Measurements from ENCODE around the gene TBKBP1.

TBKBP1 gene

DNA sequence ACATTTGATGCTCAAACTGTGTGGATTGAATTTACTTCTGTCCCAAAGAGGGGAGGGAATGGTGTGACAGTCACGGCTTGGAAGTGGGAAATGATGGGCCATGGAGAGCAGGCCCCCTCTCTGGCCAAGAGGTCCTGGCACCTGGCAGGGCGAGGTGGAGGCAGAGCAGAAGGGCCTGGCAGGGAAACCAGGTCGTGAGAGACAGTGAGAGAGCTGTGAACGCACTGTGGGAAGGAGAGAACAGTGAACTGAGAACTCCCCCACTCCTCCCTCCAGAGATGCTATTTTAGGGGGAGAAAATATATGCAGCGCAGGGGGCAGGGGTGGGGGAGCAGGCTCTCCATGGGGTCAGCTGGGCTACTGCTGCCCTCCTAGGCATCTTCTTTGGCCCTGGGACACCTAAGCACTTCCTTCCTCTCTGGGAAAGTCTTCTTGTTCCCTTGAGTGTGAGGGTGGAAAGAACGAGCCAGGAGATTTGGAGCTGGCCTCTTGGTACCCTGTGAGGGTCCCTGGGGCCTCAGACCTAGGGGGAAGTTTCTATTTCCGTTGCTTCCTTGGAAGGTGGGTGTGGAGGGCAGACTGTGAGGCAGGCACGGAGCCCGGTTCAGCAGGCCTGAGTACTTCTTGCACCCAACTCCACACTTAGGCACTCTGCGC is 21.8 kb downstream of the TBKBP1 start:
- DNase-seq (ENCODE audit: low read depth): no peak

DNA sequence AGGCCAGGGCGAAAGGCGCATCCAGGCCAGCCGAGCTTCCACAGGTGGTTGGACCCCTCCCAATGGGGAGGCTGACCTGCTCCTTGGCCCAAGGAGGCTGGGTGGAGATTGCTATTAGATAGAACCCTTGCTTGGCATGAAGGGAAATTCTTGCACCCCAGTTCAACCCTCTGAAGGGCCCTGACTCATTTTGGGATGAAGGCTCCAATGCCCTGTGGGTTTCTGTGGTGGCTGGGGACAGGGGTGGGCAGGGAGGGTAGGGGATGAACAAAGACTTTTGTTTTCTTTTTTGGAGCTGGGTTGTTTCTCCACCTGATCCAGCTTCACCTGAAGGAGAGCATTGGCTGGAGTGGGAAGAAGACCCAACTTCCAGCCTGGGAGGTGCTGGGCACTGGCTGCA is 22.4 kb downstream of the TBKBP1 start:
- no peak for DNase-seq (ENCODE audit: low read depth)

DNA sequence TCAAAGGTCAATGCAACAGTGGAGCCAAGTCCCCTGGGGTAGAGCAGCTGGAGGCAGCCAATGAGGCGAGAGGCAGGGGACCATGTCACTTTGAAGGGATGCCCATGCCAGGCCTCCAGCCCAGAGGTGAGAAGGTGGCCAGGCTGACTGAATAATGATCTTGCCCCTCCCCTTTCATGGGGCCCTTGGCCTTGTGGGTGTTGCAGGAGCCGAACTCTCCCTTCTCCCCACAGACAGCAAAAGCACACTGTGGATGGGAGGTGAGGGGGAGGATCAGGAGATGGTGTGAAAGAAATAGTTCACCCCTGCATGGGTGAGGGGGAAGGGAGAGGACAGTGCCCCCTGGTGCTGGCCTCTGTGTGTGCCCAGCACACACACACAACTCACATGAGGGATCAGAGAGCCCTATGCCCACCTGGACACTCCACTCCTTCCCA is 23.3 kb downstream of the TBKBP1 start:
- DNase-seq (ENCODE audit: low read depth): no peak

DNA sequence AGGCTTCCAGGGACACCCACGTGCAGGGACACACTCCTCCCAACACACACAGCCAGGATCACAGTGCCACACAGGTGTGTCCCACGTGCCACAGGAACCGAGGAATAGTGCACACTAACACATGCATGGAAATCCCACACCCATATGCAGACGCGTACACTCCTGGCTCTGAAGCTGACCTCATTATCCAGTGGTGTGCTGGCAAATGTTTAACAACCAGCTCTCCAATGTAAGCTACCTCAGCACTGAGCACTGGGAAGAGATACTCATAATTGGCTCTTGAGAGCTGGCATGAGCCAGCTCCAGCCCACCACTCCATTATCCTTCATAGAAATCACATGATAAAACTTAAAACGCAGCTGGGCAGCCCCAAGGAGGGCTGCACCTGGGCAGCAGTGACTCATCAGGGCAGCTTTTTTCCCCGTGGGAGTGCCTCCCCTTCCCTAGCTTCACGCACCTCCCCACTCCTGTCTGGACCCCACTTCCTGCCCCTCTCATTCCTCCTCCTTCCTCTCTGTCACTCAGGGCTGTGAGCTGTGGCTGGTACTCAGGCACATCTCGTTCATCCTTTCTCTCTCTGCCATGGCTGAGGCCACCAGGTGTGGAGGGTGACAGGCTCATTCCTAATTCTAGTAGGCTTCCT is 24.1 kb downstream of the TBKBP1 start:
- DNase-seq (ENCODE audit: low read depth): peak; percentile 42

DNA sequence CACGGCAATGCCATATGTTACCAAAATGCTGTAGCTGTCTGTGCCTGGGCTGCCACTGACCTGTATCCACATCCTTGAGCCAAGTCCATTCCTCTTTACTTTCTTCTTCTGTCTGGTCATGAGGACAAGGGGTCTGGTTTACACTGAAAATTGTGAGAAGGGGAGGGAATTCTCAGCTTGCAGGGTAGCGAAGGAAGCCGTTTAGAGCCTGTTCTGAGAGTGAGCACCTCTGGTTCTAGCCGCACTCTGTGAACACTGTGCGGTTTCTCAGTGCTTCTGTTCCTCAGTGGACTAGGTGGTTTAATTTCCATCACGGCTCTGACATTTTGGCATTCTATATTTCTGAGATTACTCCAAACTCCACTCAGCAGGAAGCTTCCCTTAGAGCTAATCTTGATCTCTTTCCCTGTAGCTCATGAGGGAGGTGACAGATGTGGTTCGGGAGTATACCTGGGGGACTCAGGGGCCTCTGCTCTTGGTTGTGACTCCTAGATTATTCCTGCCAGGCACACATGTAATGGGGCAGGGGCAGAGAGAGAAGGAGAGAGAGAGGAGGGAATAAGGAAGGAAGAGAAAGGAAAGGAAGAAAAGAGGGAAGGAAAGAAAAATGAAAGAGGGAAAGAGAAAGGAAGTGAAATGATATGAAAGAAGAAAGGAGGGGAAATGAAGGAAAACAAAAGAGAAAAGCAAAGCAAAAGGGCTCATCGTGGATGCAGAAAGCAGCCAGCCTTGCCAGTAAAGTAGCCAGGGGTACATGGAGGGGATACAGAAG is 24.9 kb downstream of the TBKBP1 start:
- DNase-seq (ENCODE audit: low read depth): no peak

DNA sequence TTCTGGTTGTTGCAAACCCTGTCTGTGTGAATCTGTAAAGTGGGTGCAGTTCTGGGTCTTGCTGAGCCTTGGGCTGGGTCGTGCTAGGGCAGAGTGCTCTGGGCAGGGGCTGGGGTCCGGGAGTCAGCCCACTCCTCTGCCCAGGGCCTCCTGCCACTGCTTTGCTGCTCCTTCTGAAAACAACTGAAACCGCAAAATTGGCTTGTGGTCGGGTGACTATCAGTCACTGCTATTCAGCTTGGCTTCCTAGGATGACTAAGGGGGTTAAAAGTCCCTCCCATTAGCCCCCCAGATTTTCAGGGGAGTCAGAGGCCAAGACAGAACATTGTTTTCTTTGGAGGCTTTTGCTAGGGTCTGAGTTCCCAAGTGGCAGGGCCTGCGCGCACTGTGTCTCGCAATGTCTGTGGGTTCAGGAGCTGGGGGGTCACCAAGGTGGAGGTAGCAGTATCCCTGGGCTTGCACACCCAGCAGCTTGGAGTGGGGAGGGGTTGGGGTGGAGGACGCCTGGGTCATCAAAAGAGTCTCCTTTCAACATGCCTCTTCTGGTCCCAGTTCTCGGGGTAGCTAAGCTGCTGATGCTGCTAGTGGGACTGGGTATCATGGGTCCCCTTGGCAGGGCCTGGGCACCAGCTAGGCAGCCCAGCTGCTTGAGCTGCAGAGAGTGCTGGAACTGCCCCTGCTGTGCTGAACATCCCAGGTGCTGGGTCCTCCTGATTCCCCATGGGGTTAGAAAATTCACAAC is 25.6 kb downstream of the TBKBP1 start:
- peak; percentile 94 for DNase-seq (ENCODE audit: low read depth)

DNA sequence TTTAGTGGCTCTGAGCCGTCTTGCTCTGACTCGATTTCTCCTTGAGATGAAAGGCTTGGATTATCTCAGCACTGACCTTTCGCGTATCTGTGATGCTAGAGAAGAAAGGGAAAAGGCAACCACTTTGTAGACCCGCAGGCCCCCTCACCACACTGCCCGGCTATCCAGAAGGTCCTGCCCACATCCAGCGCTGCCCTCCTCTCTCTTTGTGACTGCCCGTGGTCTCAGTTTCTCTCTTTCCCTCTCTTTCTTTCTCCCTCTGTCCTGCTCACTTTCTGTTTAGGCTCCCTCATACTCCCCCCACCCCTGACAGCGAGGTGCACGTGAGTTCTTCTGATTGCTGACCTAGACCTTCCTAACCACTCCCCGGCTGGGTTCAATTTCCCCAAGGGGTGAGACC is 26.2 kb downstream of the TBKBP1 start:
- no peak for DNase-seq (ENCODE audit: low read depth)

DNA sequence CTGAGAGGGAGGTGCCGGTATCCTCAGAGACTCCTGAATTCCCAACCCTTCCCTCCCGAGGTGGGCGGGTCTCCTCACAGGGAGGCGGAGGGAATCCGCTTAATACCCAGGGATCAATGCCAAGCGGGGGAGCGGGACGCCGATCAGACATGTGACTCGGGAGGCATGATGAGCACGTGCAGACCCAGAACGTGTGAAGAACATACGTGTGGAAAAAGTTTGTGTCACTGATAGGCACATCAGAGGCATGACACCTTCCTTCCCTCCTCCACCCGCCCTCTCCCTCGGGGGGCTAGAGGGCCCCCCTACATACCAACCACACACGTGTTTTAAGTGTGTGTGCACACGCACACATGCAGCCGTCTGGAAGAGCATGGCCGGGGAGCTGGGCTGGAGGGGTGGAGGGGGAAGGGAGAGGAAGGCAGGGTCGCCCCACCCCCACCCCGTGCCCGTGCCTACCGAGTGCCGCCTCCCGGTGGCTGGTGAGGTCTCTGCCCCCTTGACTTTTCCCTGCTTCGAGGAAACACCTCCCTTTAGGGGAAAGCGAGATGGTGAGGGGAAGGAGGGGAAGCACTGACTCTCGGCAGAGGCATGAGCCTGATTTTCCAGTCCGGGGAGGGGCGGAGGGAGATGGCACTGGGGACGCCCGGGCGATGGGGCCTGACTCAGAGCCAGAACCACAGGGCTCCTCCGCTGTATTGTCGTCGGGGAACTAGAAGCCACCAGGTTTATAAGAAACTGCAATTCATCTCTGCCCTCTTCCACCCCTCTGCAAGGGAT is 27.0 kb downstream of the TBKBP1 start:
- DNase-seq (ENCODE audit: low read depth): peak; percentile 64

DNA sequence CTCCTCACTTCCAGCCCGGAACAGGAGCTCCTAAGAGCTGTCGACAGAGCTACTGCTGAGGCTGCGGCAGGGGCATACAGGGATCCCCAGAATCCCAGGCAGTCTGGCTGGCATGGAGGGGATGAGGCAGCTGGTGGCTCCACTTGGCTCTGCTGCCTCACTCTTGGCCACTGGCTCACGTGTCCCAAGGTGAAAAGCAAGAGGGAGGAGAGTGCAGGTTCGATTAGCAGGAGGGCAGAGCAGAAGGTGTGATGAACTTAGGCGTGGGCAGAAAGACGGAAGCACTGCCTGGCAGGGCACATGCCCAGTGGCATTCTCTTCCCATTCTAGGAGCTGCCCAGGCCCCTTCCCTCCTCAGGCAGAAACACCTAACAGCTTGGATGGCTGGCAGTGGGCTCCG is 27.8 kb downstream of the TBKBP1 start:
- DNase-seq (ENCODE audit: low read depth): no peak

DNA sequence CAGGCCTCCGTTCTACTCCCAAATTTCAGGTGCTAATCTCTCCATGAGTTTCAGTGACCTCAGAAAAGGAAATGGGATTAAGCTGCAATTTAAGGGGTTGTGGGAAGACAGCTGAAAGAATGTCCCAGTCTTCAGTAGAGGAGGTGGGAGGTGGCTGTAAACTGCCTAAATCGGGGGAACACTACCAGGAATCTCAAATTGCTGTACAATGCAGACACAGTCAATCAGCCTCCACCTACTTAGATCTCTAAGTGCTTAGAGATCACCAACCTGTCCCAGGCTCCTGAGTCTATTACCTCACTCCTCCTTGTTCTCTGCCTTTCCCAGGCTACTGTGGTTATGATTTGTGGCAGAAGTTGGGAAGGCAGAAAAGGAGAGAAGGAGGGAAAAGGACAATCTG is 30.7 kb downstream of the TBKBP1 start:
- no peak for DNase-seq (ENCODE audit: low read depth)

DNA sequence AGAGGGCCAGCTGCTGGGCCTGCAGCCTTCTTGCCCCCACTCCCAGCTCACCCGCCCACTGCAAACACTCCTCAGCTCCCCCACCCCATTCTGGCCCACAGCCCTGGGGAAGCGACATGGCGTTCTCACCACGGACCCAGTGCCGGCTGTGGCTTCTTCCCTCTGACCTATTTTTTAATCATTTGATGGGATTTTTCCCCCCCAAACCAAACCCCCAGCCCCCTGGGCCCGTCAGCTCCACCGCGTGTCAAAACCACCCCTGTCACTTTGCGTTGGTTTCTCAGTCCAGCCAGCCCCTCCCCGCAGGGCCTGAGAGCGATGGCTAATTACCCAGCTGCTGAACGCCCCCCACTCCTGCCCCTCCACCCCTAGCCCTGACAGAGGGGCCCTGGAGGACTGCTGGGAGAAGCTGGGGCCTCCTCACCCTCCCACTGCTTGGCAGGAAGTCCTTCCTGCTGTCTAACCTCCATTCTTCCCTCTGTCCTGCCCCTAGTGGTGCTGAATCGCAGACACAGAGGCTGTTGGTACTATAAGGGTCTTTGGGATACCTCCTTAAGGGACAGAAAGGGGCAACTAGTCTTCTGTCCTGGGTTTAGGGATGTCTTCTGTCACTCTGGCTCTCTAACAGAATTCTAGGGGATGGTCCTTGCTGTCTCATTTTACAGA is 31.6 kb downstream of the TBKBP1 start:
- DNase-seq (ENCODE audit: low read depth): no peak

DNA sequence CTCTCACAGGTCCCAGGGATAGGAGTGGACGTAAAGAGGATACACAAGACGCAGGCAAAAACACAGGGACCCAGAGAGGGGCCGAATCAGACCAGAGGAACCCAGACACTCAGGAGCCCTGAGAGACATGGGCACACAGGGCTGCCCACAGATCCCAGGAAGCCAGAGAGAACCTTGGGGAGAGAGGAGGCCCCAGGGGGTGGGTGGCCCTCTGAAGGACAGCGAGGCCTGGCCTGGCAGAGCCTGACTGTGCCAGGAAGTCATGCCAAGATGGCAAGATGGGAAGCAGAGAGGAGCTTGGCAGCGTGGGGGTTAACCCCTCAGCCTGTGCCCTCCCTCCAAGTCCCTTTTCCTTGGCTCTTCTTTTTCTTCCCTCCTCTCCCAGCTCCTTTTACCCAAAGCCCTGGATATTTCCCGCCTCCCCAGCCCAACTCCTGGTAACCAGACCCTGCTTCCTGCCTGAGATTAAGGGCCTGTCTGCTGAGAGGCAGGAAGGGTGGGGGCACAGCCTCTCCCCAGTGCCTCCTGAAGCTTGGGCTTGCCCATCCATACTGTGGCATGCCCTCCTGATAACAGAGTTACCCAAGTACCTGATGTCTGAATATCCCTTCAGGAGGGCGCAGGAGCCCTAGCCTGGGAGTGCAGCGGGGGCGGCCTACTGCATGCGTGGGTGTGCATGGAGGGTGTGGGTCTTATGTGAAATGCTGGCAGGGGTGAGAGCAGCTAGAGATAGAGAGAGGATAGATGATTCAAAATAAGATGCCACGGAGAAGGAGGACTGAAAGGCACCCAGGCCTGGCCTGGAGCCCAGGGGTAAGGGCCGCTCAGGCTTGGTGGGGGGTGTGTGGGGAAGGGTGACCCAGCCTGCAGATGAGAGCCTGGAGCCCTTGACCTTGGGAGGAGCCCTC is 33.1 kb downstream of the TBKBP1 start:
- DNase-seq (ENCODE audit: low read depth): no peak

DNA sequence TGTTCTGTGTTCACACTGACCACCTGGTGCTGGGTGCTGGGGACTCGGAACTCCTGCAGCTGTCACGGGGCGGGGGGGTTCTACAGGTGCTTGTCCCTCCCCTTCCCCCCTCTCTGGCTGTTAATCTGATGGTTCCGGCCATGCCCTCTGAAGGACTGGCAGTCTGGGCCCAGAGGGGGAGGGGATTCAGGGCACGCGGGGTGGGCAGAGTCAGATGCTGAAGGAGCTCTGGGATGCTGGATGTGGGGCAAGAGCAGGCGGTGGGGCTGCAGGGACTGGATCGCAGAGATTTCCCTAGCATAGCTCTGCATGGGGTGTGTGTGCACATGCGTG is 33.7 kb downstream of the TBKBP1 start:
- no peak for DNase-seq (ENCODE audit: low read depth)

DNA sequence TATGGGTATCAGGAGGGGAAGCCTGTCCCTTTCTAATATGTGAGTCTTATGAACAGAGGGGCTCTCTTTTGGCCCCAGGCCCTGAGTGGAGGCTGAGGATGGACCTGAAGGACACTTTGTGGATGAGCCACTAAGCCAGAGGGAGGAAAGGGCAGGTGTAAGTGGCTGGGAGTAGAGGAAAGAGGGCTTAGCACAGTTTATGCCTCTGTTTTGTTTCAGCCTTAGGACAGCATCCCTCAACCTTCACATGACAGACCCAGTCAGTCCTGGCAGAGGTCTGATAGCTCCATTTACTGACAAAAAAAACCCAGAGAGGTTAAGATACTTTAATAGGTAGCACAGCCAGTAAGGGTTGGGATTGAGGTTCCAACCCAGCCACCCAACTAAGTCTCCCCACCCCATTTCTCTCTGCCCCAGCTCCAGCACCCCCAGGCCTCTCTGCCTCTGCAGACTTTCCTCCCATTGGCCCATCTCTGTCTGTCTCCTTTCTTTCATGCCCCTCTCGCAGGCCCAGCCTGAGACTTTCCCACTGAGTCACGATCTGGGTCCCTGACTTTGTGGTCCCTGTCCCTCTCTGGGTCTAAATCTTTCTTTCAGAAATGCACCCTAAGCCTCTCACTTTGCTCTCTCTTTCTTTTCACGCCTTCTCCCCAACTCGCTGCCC is 34.4 kb downstream of the TBKBP1 start:
- no peak for DNase-seq (ENCODE audit: low read depth)

DNA sequence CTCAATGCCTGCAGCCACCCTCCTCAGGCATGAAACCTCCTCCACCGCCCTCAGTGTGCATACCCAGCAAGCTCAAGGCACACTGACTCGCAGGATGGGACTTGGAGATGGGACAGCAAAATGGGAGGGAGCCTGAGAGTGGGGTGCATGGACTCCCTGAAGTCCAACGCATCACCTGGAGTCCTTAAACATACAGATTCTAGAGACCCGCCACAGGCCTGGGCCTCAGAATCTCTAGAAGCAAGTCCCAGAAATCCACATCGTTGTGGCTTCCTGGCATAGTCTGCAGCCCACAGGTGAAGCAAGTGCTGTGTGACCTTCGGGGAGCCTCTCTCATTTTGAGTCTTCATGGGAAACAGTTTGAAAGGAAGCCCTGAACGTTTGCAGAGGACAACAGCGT is 35.5 kb downstream of the TBKBP1 start:
- DNase-seq (ENCODE audit: low read depth): no peak

DNA sequence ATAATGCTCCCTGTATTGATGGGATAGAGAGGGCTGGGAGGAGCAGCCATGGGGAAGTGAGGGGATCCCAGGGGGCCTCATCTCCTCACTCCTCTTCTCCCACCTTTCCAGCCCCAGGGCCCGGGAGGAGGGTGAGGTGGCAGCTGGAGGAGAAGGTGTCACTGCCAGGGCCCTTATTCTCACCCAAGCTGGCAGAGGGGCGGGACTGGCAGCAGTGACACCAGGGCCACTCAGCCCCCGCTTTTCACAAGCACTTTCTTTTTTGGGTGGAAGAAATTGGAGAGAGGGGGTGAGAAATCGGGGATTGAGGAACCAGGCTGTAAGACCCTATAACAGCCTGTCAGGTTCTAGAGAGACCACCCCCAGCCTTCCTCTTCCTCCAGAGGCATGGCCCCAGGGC is 36.7 kb downstream of the TBKBP1 start:
- no peak for DNase-seq (ENCODE audit: low read depth)

DNA sequence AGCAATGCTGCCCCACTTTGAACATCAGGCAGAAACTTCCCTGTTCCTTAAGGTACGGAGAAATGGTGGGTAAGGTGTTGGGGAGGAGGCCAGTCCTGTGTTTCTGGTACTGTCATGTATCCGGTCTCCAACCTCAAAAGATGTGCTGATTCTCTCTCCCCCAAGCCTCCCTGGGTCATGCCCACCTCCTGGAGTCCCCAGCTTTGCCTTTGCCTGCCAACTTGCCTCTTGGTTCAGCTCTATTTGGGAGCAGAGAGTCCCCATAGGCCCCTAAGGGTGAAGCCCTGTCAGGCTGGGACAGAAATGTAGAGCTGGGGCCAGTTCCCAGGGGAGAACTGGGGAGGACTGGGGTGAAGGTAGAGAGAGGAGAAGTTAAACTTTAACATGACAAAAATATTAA is 37.4 kb downstream of the TBKBP1 start:
- DNase-seq (ENCODE audit: low read depth): no peak

DNA sequence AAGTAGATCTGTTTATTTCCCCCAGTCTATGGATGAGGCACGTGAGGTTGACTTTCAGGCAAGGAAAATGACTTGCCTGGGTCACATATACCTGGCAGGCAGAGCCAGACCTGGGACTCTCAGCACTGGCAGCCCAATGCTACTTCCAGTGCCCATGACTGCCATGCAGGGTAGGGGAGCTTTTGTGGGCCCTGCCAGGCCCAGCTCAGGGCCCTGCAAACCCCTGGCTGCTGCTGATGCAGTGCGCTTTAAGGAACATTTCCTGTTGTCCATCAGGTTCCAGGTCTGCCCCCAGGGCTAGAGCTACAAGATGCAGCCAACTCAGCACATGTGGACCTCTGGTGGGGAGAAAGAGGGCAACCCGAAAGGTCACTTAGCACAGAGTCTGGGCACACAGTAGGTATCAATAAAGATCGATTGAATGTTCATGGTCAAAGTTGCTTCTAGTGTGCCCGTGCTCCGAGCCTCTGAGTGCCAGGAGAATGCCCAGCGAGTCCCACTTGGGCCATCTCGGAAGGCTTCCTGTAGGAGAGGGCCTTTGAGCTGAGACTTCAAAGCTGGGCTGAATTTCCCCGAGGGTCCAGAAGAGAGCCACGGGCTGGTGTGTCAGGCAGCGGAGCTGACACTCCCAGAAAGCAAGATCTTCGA is 38.6 kb downstream of the TBKBP1 start:
- no peak for DNase-seq (ENCODE audit: low read depth)

DNA sequence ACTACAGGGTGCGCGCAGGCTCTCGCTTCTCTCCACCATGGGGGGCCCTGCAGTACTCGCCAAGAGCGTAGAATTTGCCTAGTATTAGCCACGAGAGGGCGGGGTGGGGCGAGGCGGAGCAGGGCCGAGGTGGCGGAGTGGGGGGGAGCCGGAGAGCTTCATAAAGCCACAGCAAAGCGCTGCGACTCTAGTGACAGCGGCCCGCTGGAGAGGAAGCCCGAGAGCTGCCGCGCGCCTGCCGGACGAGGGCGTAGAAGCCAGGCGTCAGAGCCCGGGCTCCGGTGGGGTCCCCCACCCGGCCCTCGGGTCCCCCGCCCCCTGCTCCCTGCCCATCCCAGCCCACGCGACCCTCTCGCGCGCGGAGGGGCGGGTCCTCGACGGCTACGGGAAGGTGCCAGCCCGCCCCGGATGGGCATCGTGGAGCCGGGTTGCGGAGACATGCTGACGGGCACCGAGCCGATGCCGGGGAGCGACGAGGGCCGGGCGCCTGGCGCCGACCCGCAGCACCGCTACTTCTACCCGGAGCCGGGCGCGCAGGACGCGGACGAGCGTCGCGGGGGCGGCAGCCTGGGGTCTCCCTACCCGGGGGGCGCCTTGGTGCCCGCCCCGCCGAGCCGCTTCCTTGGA is 39.2 kb downstream of the TBKBP1 start, which contains the start of gene TBX21:
TSS of gene TBX21 (plus strand) at position 190 of the 627 bp plus-strand sequence. CDS start at position 409, 219 bp downstream.
- DNase-seq (ENCODE audit: low read depth): peak; percentile 68

Measured in ELR (cell line).